Esophagus squamous epithelium (tissue), 5 donors: ENCODE data around the gene SERPINA7. TPM values are rescaled to one million over a fixed set of nuclear protein-coding genes. Genes with fewer than 3 reads are reported as not detected.

ENCODE experiments used
- DNase-seq: peaks from one replicate; lab custom pipeline; 2025; lab: John Stamatoyannopoulos, UW
- H3K27ac ChIP-seq, 4 donors: fragments of 200-600 bp; sonication (generic); one replicate each; pipeline ENCODE4 v1.5.1; 2016 to 2019; ENCODE audit warnings: mild to moderate bottlenecking in 1 of 4
- H3K27me3 ChIP-seq, 4 donors: fragments of 200-600 bp; sonication (generic); 1 replicate in 3 of 4; 2 replicates in 1 of 4; pipeline versions ENCODE4 v1.5.1 to v1.6.0; 2017 to 2021; ENCODE audit warnings: antibody characterized with exemption in 1 of 4
- H3K36me3 ChIP-seq, 3 donors: fragments of 200-600 bp; sonication (generic); one replicate each; pipeline ENCODE4 v1.5.1; 2016 to 2019
- H3K4me1 ChIP-seq, 3 donors: fragments of 200-600 bp; sonication (generic); one replicate each; pipeline ENCODE4 v1.5.1; 2017 to 2019
- H3K4me3 ChIP-seq, 4 donors: fragments of 200-600 bp; sonication (generic); 1 replicate in 3 of 4; 2 replicates in 1 of 4; pipeline ENCODE4 v1.5.1; 2016 to 2019; ENCODE audit warnings: mild to moderate bottlenecking in 2 of 4, moderate library complexity in 1 of 4
- H3K9me3 ChIP-seq, 3 donors: fragments of 200-600 bp; sonication (generic); one replicate each; pipeline ENCODE4 v1.5.1; 2016 to 2019
- CTCF ChIP-seq, 6 experiments: fragments of 450-650 bp in 4 of 6; fragments of 200-600 bp in 2 of 6; sonication (generic) in 2 of 6; IDR thresholded peaks; one replicate each; pipeline ENCODE4 v1.5.1; 2016 to 2019; ENCODE audit warnings: antibody characterized with exemption in 6 of 6, mild to moderate bottlenecking in 4 of 6, moderate library complexity in 4 of 6
- POLR2A ChIP-seq, 4 donors: fragments of 450-650 bp; IDR thresholded peaks; one replicate each; pipeline ENCODE4 v1.6.1; 2017; ENCODE audit warnings: antibody characterized with exemption in 4 of 4, mild to moderate bottlenecking in 4 of 4, moderate library complexity in 3 of 4
- WGBS, 2 donors: methylation state at CpG; one replicate each; pipeline ENCODE4 v1.1.5; 2018; 5-methylcytosine and 5-hydroxymethylcytosine counted together
- intact Hi-C: fragments of 100-400 bp; cut with DNase I; formaldehyde crosslinking; loops from one replicate; pipeline ENCODE4 v1.15.0; 2022
- total RNA-seq, 4 donors: library from RNA; depleted of rRNA; stranded (reverse); fragments of >200 nt; gene quantifications; one replicate each; pipeline ENCODE4 v1.1.0, GENCODE V29; 2016
- donor health status: DM: yes; HTN: yes; CAD: no.

SERPINA7 gene
- total RNA-seq, 4 donors from 2014 or later, result not detected

GRCh38 chrX:106039920-106040319, 1.4 kb upstream of the SERPINA7 start:
- no peaks in the 10 kb centered on the region for H3K4me1 ChIP-seq
- no peaks in the 10 kb centered on the region for H3K27me3 ChIP-seq
- no peaks in the 10 kb centered on the region for H3K36me3 ChIP-seq
- TF ChIP-seq CTCF (IDR thresholded peaks at IDR 0.05), result peak in 1 of 6 experiments; percentile 9
- no peak for TF ChIP-seq POLR2A (IDR thresholded peaks at IDR 0.05)
- H3K27ac ChIP-seq, result no peak overlapping the region
- H3K9me3 ChIP-seq, result no peaks in the 10 kb centered on the region
- intact Hi-C loops, result no loop called here
- 8 to 32% methylated on average over 2 of the region's 2 CpGs for WGBS, 2 donors
- no peak overlapping the region for H3K4me3 ChIP-seq
- no peak for DNase-seq

GRCh38 chrX:106037835-106038473, 573 bp downstream of the SERPINA7 start:
- Histone ChIP-seq H3K9me3 (no peaks in the 10 kb centered on the region), H3K36me3 (no peaks in the 10 kb centered on the region), H3K4me3 (no peak overlapping the region), H3K27ac (no peak overlapping the region), H3K4me1 (no peaks in the 10 kb centered on the region), H3K27me3 (no peaks in the 10 kb centered on the region)
- intact Hi-C loops, result no loop called here
- 80 to 87% methylated on average over 1 of the region's 1 CpG for WGBS, 2 donors
- no peak for DNase-seq
- TF ChIP-seq CTCF (IDR thresholded peaks at IDR 0.05) (no peak), POLR2A (IDR thresholded peaks at IDR 0.05) (no peak)

GRCh38 chrX:106036716-106037115, 1.8 kb downstream of the SERPINA7 start:
- H3K4me1 ChIP-seq, result no peaks in the 10 kb centered on the region
- DNase-seq, result no peak
- TF ChIP-seq POLR2A (IDR thresholded peaks at IDR 0.05) (no peak), CTCF (IDR thresholded peaks at IDR 0.05) (no peak)
- WGBS, 2 donors, result 100% methylated on average over 1 of the region's 1 CpG; no CpG with 5 or more reads in 1 of the 2 donors
- no peaks in the 10 kb centered on the region for H3K36me3 ChIP-seq
- no peaks in the 10 kb centered on the region for H3K9me3 ChIP-seq
- H3K27ac ChIP-seq, result no peak overlapping the region
- intact Hi-C loops, result no loop called here
- no peaks in the 10 kb centered on the region for H3K27me3 ChIP-seq
- H3K4me3 ChIP-seq, result no peak overlapping the region

GRCh38 chrX:106035064-106035463, 3.5 kb downstream of the SERPINA7 start:
- Histone ChIP-seq H3K36me3 (no peaks in the 10 kb centered on the region), H3K27ac (no peak overlapping the region), H3K4me1 (no peaks in the 10 kb centered on the region), H3K4me3 (no peak overlapping the region), H3K27me3 (no peaks in the 10 kb centered on the region), H3K9me3 (no peaks in the 10 kb centered on the region)
- no peak for DNase-seq
- intact Hi-C loops, result no loop called here
- 45 to 47% methylated on average over 2 of the region's 2 CpGs for WGBS, 2 donors
- TF ChIP-seq CTCF (IDR thresholded peaks at IDR 0.05) (no peak), POLR2A (IDR thresholded peaks at IDR 0.05) (no peak)

GRCh38 chrX:106023947-106024346, 14.6 kb downstream of the SERPINA7 start:
- H3K27ac ChIP-seq, result no peak overlapping the region
- TF ChIP-seq CTCF (IDR thresholded peaks at IDR 0.05) (no peak), POLR2A (IDR thresholded peaks at IDR 0.05) (no peak)
- H3K4me1 ChIP-seq, result no peaks in the 10 kb centered on the region
- no peak overlapping the region for H3K4me3 ChIP-seq
- DNase-seq, result no peak
- H3K36me3 ChIP-seq, result no peaks in the 10 kb centered on the region
- WGBS, 2 donors, result 73 to 93% methylated on average over 4 of the region's 4 CpGs
- H3K9me3 ChIP-seq, result no peaks in the 10 kb centered on the region
- intact Hi-C loops, result no loop called here
- no peaks in the 10 kb centered on the region for H3K27me3 ChIP-seq
